SK-N-DZ (cell line): ENCODE results near the gene EFCAB10. TPM values are rescaled to one million over a fixed set of nuclear protein-coding genes. Genes with fewer than 3 reads are reported as not detected.

Experiments
- DNase-seq: peaks from one replicate; pipeline ENCODE4 v3.0.0-alpha.2; 2015; ENCODE audit warnings: low spot score
- polyA plus RNA-seq, 2 experiments: library from polyadenylated mRNA; depleted of rRNA; stranded (reverse); fragments of >200 nt; gene quantifications; 2 replicates each; pipeline ENCODE4 v1.2.3, GENCODE V29; 2014

Gene EFCAB10
- polyA plus RNA-seq (2014; cell fraction: cytosol; rRNA removed): 1.4 and 1.6 TPM in 2 replicates
- 0.93 and 1.7 TPM in 2 replicates for polyA plus RNA-seq (2014; cell fraction: nucleus; rRNA removed)

- peak; percentile 90 for DNase-seq
Observed at GRCh38 chr7:105581066-105581811, at the start of gene EFCAB10. Gene EFCAB10 (minus strand): TSS chr7:105581493. CDS start chr7:105581463, 30 bp downstream.

GRCh38 chr7:105625986-105626385, 44.7 kb upstream of the EFCAB10 start:
- no peak for DNase-seq

GRCh38 chr7:105623906-105624305, 42.6 kb upstream of the EFCAB10 start:
- DNase-seq: no peak

- DNase-seq: no peak
Observed at GRCh38 chr7:105623378-105623777, 42.1 kb upstream of the EFCAB10 start.

GRCh38 chr7:105622106-105622731, 40.9 kb upstream of the EFCAB10 start:
- DNase-seq: no peak

- no peak for DNase-seq
Observed at GRCh38 chr7:105621617-105622016, 40.3 kb upstream of the EFCAB10 start.

GRCh38 chr7:105621176-105621575, 39.9 kb upstream of the EFCAB10 start:
- no peak for DNase-seq

- DNase-seq: no peak
Observed at GRCh38 chr7:105619590-105619989, 38.3 kb upstream of the EFCAB10 start.

GRCh38 chr7:105618016-105618296, 36.7 kb upstream of the EFCAB10 start:
- no peak for DNase-seq

- DNase-seq: no peak
Observed at GRCh38 chr7:105617280-105618015, 36.2 kb upstream of the EFCAB10 start.

- DNase-seq: no peak
Observed at GRCh38 chr7:105614341-105614840, 33.1 kb upstream of the EFCAB10 start.

- no peak for DNase-seq
Observed at GRCh38 chr7:105613611-105614330, 32.5 kb upstream of the EFCAB10 start.

- no peak for DNase-seq
Observed at GRCh38 chr7:105612806-105613205, 31.5 kb upstream of the EFCAB10 start.

GRCh38 chr7:105611856-105612775, 30.8 kb upstream of the EFCAB10 start:
- DNase-seq: no peak

- no peak for DNase-seq
Observed at GRCh38 chr7:105610165-105610930, 29.1 kb upstream of the EFCAB10 start.

GRCh38 chr7:105602325-105603305, 21.3 kb upstream of the EFCAB10 start:
- no peak for DNase-seq

GRCh38 chr7:105600720-105601550, 19.6 kb upstream of the EFCAB10 start:
- DNase-seq: peak; percentile 59

GRCh38 chr7:105599551-105599950, 18.3 kb upstream of the EFCAB10 start:
- DNase-seq: no peak
